HG03521 (cell line): ENCODE measurements around the gene OR6C70.

Experiments used
- ATAC-seq: cut with Tn5 transposase; IDR thresholded peaks from one replicate; pipeline ENCODE4 v1.9.1; 2021; ENCODE audit warnings: mild to moderate bottlenecking, moderate library complexity; ENCODE audit not compliant: unreplicated experiment

Gene OR6C70

DNA sequence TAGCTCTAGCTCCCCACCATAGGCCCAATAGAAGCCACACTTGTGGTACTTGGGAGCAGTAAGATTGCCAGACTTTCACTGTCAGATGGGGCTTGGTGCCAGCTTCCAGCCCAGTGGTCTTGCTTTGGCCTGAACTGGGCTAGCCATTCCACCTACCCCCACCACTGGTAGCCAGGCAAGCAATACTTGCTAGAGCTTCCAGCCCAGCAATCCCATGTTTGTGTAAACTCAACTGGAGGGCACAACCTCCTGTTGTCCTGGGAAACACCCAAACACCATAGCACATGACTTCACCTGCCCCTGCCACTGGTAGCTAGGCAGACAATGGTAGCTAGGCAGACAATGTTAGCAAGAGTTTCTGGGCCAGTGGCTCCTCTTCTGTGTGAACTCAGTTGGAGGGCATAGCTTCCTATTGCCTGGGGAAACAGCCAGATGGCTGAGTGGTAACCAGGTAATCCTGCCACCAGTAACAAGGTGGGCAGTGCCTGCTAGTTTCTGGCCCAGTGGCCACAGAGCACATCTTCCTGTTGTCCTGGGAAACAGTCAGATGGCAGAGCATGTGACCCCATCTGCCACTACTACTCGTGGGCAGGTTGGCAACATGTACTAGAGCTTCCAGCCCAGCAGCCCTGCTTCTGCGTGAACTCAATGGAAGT lies 49.5 kb downstream of the OR6C70 start:
- no peak for ATAC-seq
